GM21619 (cell line): ENCODE measurements around the gene CACNA2D4.

ENCODE experiments used
- ATAC-seq: cut with Tn5 transposase; IDR thresholded peaks from one replicate; pipeline ENCODE4 v1.9.1; 2021; ENCODE audit not compliant: unreplicated experiment

The CACNA2D4 gene

GRCh38 chr12:1935242-1935641 is 16.8 kb upstream of the CACNA2D4 start:
- ATAC-seq: no peak

DNA sequence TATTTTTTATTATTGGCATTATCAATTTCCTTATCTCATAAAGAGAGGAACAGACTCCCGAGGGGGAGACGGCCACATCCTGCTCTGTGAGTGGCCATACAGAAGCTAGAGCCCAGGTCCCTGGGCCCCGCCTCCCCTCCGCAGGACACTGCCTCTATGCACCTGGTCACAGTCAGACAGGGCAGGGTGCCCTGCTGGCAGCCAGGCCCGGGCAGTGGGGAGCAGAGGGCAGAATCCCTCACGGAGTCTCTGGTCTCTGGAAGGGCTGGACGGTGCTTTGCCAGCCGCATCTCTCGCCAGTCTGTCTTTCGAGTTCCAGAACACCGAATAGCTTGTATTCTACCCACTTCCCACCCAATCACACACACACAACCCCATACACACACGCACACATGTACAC is 16.4 kb upstream of the CACNA2D4 start:
- no peak for ATAC-seq

DNA sequence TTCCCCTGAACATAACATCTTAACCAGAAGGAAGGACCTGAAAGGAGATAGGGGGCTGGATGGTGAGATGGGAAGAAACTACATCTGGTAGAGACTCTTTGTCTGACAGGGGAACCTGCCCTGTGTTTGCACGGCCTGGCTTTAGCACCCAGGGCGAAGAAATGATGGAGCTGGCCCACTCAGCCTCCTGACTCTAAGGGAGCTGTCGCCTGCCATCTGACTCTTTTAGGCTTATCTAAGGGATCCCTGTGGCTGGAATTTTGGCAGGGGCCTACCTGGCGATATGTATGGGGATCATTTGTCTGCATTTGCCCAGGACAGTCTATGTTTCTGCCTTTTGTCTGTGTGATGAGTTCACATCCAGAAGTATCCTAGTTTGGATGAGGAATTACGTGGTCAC is 15.6 kb upstream of the CACNA2D4 start:
- no peak for ATAC-seq

DNA sequence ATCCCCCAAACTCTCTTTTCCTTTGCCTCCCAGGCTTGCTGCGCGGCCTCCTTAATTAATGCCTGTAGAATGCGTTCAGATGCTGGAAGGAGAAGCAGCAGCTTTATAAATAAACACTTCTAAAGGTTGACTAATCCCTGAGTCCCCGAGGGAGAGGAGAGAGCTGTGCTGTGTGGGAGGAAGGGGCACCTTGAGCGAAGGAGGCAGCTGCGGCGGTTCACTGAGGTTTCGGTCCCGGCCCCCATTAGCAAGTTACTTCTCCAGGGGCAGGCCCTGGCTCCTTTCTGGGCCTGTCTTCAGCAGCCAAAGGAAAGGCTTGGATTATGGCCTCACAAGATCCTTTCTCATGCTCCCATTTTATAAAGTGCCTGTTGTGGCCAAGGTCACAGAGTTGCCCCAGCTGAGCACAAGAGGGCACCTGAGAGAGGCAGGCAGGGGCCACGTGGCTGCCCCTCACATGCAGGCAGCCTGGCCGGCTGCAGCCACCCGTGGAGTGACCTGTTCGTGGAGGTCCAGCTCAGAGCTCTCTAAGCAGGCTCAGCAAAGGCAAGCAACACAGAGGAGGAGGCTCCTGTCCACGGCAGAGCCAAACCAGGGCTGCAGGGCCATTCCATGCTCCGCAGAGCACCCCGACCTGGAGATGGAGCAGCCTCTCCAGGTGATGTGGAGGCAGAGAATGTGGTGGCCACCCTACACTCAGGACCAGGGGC is 15.0 kb upstream of the CACNA2D4 start:
- ATAC-seq: peak; percentile 78

DNA sequence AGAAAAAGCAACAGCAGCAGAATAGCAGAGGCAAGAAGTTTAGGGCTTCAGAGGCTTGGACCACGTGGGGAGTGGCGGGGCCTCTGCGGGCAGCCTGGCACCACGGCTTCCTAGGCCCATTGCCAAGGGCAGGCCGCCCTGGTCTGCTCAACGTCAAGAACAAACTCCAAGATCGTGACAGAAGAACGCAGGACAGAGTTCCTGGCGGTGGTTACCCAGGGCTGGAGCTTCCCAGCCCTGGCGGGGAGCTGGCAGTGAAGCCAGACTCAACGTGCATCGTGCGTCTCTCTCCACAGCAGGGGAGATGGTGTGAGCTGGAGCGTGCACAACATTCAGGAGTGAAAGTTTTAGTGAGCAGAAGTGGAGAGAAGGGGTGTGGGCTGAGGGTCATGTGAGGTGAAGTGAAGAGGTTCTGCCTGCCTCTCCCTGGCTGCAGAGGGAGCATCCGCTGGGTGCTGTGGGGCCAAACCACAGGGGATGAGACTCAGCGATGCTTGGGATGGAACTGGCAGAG is 13.9 kb upstream of the CACNA2D4 start:
- ATAC-seq: no peak

GRCh38 chr12:1931642-1932041 is 13.2 kb upstream of the CACNA2D4 start:
- ATAC-seq: no peak

GRCh38 chr12:1930803-1931597 is 12.5 kb upstream of the CACNA2D4 start:
- no peak for ATAC-seq

DNA sequence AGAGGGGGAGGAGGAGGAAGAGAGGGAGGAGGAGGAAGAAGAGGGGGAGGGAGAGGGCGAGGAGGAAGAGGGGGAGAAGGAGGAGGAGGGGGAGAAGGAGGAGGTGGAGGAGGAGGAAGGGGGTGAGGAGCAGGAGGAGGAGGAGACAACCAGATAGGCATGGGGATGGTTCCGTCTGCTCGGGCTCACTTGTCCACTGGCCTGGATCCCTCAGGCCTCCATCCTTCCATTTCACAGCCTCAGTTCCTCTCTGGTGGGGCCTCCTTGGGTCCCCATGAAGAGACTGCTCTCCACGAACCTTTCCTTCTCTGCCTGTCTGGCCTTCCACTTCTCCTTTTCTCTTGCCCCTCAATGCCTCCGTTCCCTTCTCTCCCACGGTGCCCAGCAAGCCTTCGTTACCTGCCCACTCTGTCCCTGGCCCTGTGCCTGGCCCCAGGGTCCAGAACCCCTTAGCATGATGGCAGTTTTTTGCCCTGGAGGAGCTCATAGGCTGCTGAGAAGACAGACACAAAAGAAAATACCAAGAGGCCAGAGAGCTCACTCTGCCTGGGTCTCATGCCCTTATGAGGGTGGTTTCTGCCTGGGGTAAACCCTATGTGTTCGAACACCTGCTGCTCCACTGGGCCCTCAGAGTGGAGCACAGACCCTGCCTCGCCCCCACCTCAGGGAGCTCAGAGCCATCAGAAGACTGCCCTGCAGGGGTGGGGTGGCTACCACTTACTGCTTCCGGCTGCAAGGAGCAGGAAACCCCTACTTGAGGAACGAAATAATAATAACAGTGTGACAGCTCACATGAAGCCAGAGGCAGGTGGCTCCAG is 11.7 kb upstream of the CACNA2D4 start:
- ATAC-seq: no peak

- no peak for ATAC-seq
These were observed 11.0 kb upstream of the CACNA2D4 start for GRCh38 chr12:1929241-1929984.

GRCh38 chr12:1928439-1929121 is 10.1 kb upstream of the CACNA2D4 start:
- ATAC-seq: no peak

GRCh38 chr12:1927751-1928351 is 9.4 kb upstream of the CACNA2D4 start:
- ATAC-seq: no peak

GRCh38 chr12:1927051-1927680 is 8.7 kb upstream of the CACNA2D4 start:
- ATAC-seq: no peak

DNA sequence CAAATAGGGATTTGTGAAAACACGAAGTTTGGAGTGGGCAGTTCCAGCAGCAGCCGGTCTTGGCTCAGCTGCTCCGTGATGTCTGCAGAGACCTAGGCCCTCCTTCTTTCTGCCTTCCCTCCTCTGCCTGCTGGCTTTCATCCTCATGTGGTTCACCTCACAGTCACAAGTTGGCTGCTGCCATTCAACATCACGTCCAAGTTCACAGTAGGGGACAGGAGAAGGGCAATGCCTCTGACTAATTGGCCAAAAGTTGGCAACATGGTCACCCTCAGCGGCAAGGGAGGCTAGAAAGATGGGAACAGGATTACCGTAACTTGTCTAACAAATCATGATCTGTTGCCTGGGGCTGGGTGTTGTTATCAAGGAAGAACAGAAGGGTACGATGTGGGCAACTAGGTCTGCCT is 7.8 kb upstream of the CACNA2D4 start:
- ATAC-seq: no peak

GRCh38 chr12:1925684-1926006 is 7.2 kb upstream of the CACNA2D4 start:
- ATAC-seq: no peak

DNA sequence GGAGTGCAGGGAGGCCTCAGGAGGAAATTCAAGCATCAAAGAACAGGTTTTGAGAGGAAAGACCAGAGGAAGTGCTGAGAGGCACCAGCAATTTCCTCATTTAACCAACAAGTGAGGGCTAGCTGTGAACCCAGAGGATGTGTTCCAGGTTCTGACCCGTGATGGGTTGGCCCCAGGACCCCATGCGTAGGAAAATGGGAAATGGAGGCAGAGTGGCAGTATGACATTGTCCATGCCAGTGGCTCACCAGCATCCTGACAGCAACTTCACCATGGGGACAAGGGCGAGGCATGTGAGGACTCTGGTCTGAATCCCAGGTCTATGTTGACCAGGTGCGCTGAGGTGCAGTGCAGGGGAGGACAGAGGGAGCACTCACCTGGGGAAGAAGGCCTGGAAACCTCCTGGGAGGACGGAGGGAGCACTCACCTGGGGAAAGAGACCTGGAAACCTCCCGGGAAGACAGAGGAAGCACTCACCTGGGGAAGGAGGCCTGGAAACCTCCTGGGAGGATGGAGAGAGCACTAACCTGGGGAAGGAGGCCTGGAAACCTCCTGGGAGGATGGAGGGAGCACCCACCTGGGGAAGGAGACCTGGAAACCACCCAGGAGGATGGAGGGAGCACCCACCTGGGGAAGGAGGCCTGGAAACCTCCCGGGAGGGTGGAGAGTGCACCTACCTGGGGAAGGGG is 6.7 kb upstream of the CACNA2D4 start:
- ATAC-seq: no peak

DNA sequence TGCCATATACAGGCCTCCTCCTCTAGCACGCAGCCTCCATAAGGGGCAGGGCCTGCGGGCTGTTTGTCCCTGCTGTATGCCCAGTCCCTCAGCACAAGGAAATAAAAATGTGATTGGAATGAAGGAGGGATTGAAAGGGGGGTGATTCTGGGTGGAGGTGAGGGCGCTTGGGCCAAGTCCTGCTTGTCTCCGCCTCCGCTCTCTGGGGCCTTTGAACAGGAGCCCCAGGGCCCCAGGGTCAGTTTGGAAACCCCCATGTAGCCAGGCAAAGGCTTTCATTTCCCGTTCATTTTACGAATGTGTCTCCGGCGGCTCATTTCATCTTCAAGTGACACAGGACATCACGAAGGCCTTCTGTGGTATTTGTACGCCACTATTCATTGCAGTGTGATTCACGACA is 4.5 kb upstream of the CACNA2D4 start:
- ATAC-seq: no peak

DNA sequence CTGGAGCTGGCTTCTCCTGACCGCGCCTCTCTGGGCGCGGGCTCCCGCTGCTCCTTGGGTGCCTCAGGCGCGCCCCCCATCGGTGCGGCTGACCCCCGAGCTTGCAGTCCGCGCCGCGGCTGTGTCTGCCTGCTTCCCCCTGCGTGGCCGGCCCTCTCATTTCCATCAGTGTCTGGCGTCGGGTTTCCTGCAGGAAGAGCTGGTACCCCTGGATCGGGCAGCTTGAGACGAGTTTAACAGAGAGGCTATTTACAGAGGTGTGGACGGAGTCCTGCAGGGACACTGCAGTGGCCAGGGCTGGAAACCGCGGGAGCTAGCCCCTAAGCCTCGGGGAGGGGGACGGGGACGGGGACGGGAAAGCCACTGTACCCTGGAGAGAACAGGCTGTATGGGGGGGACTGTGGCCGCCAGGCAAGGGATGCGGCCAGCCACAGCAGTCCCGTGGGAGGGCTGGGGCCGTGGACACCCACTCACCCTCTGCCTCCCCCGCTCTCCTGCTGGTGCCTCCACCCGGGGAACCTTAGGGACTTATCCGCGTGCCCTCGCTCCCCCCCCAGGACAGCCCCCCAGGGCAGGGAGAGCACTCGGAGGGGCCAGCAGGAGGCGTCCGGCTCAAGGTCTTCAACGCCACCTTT is 3.7 kb upstream of the CACNA2D4 start:
- no peak for ATAC-seq

DNA sequence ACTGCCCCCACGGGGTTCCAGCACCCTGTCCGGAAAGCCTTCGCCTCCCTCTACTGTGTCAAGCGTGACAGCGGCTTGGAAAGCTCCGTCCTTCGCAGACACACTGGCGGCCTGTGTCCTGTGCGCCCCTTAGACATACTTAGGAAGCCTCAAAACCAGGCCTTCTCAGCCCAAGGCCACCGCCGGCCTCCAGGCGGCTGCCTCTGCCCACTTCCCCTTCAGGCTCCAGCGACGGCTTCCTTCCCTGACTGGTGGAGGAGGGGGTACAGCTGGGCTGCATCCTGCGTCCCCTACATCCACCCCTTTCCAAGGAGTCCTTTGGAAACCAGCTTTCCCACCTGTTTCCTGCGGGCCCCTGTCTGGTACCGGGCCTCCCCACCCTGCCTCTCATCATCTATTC is 2.5 kb upstream of the CACNA2D4 start:
- no peak for ATAC-seq
